Brain pericyte (primary cell): ENCODE data around the gene RPS18.

Source experiments
- DNase-seq: peaks from one replicate; pipeline ENCODE4 v3.0.0-alpha.2; 2012; ENCODE audit warnings: low read depth, low spot score

Gene RPS18

DNA sequence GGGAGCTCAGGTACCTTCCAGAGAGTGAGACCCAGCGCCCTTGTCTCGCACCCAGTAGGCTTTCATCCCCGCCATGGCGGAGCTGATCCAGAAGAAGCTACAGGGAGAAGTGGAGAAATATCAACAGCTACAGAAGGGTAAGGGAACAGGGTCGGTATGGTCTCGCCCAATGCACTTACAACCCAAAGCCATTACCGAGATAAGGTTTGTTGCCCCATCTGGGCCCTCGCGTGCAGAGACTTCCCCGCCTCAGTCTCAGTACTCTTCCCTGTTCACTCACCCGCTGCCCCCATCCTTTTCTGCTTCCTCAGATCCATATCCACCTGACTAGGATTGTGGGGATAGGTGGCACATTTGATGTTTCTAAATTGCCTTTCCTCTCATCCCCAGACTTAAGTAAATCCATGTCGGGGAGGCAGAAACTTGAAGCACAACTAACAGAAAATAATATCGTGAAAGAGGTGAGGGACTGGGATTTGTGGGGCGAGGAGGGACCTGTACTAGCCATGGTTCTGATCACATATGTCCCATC, 18.0 kb downstream of the RPS18 start:
- no peak for DNase-seq

DNA sequence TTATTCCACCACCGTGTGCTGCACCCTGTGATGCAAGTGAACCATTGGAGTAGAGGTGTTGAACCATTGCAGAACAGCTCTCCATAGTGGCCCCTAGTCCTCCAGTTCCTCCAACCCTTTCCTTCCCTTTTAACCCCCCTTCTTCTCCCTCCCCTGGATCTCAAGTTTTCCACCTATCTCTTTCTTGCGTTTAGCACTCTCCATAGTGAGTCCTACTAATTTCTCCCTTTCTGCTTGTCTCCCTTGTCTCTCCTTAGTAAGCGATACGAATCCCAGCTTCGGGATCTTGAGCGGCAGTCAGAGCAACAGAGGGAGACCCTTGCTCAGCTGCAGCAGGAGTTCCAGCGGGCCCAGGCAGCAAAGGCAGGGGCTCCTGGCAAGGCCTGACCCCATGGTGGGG, 18.6 kb downstream of the RPS18 start:
- DNase-seq = no peak

DNA sequence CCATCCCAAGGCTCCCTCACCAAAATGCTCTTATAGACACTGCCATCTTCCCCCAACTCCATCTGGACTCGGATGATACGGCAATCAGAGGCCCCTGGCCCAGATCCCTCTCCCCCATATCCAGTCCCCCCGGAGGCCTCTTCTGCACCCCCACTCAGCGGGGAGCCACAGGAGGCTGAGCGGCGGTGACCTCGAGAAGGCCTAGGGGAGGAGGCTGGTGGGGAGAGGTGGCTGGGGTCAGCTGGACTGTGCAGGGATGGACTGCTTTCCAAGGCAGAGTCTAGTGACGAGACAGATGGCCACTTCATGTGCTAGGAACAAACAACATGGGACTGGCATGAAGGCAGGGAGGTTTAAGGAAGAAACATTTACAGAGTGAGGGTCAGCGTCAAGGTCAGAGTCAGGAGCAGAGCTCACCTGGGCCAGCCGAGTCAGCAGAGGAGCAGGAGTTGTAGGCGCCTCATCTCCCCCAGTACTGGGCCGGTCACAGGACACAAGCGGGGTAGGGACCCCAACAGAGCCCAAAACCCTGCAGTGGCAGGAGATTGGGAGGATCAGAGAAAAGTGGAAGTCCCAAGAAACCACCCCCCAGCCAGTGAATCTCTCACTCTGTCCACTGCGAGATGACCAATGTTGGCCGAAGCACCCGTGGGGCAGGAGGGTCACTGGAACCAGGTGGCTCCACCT, 21.3 kb downstream of the RPS18 start:
- no peak for DNase-seq

DNA sequence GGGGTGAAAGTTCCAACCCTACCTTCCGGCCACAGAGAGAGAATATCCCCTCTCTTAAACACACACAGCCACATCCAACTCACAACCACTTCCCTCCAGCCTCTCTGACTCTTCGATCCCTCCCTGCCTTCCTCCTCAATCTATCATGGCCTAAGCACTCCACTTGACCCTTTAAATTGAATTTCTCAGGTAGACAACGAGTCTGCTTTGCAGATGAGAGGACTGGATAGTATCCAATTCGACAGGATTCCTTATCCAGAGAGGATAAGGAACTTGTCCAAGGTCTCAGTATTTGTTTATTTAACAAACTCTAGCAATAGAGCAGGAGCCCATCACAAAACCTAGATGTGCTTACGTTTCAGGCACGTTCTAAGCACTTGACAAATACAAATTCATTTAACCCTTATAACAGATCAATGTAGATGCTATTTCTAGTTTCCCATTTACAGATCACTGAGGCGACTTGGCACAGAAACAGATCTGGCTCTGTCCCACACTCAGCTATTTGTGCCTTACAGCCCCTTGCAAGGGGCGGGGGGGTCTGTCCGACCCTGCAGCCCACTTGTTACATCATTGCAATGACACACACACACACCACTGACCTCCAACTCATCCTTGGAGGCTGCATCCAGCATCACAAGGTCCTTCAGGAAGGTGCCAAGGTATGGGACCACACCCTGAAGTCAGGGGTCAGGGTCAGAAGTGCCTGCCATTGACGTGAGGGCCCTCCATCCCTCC, 22.4 kb downstream of the RPS18 start:
- DNase-seq = no peak

DNA sequence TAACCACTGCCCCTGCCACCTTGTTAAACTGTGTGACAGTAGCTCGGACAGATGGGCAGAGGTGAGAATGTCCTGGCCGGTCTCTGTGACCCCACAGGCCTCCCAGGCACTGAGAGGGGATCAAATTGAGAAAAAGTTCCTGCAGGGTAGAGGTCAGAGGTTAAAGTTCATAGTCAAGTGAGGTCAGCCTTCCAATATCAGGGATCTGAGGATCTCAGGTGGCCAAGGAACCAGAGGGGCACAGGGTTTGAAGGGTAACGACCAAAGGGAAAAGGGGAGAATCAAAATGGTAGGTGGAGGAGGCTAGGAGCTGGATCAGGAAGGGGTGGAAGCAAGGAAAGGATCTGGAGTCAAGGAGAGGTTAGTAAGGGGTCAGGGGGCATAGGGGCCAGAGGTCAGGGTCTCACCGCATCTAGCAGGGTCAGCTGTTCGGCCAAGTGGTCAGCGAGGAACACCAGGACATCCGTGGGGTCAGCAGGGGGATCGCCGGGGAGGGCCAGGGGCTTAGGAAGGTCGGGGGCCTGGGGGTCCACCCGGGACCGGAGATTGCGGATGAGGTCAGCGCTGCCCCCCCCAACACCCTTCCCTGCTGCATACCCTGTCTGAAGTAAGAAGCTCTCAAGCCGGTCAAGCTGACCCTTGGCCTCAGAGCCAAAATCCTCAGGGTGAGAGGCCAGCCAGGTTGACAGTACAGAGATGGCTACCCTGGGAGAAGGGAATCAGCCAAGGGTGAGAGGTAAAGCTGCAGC, 23.9 kb downstream of the RPS18 start:
- DNase-seq = no peak

DNA sequence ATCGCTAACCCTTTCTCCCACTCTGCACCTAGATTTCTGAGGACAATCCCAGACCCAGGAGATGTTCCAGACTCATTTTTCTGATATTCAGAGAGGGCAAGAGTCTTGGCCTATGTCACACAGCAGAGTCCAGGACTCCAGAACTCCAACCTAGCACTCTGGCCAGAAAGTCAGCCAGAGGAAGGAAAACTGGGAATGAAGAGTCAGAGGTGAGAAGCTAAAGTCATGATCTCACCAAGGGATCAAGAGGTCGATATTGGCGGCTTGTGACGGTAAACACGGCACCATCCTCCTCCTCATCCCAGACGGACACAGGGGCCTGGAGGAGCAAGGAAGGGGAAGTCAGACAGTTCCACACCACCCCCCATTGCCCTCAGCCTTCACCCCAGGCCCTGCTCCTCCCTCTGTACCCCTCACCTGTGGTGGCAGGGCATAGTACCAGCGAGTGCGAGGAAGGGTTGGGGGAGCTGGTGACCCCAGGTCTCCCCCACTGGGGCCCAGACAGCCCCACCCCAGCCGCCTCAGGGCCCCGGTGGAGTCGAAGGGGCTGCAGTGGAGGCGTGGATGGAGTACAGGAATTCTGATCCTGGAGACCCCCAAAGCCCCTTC, 25.0 kb downstream of the RPS18 start:
- DNase-seq = no peak

DNA sequence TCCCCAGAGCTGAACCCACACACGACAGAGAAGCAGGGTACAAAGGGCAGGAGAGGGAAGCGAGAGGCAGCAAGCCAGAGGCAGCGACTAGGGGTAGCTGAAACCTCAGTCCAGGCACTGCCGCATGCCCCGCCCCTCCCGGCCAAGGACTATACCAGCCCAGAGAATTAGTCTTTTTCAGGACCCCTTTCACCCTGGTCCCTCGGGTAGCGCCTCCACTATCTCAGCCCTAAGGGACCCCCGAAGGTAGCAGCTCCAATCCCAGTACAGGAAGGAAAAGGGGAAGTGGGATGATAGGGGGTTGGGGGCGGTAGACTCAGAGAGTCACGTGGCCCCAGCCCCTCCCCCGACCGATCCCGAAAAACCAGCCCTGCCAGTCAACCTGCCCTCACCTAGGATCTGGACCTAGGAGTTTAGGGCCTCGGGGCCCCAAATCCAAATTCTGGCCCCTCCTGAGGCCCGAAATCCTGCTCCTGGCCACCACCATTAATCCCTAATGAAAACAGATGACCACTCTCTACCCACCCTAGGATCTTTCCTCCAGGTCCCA, 25.6 kb downstream of the RPS18 start:
- DNase-seq = no peak

DNA sequence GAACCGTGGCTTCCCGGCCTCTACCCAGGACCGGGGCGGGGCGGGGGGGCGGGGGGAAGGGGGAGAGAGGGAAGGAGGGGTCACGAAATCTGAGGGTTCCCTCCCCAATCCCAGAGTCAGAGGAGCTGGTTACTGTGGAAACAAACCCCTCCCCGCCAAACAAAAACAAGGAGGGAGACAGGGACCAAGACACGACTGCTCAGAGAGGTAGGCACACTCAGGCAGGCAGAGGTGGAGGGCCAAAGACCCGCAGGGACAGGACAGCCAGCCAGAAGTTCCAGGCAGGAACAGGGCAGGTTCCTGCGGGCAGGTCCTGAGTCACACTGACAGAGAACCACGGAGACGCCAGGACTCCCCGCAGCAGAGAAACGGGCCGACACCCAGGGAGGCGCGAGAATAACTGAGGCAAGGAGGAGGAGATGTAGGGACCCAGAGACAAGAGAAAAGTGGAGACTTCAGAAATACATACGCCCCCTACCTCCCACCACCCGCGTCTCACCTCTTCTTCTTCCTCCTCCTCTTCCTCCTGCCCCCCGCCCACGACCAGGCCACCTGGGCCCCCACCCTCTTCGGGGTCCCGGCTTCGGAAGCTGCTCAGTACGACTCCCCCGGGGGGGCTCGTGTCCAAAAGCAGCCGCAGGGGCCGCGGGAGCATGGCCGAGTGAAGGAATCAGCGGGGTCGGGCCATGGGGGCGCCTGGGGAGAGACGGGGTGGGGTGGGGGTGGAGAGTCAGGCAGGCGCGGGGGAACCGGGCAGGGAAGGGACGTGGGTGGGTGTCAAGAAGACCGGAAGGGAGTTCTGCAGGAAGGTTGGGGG, 26.3 kb downstream of the RPS18 start:
- DNase-seq = no peak

DNA sequence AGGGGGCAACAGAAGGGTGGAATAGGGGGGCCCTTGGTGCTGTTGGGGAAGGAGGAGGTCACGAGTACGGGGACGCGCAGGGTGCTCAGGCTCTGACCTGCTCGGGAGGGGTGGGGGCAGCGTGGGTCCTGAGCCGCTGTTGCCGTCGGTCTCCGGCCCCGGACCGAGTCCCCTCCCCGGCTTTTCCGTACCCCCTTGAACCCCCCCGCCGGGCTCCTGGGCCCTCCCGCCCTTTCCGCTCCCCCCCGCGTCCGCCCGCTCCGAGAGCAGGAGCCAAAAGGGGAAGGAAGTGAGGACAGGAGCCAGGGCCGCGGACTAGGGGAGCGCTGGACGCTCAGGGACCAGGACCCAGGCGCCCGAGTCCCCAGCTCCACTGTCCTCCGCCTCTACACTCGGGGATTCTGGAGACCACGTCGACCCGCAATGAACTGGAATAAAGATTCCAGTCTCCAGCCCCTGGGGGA, 26.9 kb downstream of the RPS18 start, which contains the start of gene RGL2:
Gene RGL2, minus strand, starts transcription at position 170 of the 464 bp plus-strand sequence. CDS start 332 bp downstream, outside the sequence.
- DNase-seq = no peak

DNA sequence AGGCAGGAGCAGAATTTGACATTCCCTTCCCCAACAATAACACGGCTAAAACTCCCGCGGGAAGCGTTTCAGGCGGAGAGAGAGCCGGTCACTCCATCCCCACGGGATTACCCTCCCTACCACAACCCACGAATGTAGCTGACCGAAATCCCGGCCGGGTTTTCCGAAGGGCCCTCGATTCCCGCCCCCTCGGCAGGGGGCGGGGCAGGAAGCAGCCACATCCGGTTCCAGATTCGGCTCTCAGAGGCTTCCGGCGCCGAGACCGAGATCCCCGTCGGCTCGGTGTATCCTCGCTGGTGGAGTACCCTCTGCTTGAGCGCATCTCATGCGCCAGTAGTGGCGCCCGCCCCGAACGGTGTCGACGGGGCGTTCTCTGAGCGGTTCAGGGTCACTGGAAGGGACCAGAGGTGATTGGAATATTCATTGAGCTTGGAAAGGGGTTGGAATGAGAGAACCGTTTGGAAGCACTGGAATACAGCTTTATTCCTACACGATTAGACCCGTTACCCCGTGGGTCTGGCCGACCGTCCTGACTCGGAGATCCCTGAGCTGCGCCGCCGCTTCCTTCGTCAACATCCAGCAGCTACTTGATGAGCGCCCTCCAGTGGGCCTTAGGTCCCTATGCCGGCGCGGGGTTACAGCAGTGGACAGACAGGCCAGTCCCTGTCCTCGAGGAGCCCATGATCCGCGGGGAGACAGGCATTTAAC, 27.5 kb downstream of the RPS18 start:
- no peak for DNase-seq

DNA sequence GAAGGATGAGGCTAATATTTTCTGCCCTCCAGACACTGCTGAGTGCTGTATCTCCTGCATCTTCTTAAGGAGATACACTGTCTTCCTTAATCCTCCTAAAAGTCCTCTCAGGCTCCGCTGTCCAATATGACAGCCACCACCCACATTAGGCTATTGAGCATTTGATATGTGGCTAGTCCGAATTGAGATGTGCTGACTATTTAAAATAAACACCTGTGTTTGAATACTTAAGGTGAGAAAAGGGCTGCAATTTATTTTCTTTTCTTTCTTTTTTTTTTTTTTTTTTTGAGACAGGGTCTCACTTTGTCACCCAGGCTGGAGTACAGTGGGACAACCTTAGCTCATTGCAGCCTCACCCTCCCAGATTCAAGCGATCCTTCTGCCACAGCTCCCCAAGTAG, 30.0 kb downstream of the RPS18 start:
- DNase-seq = no peak

DNA sequence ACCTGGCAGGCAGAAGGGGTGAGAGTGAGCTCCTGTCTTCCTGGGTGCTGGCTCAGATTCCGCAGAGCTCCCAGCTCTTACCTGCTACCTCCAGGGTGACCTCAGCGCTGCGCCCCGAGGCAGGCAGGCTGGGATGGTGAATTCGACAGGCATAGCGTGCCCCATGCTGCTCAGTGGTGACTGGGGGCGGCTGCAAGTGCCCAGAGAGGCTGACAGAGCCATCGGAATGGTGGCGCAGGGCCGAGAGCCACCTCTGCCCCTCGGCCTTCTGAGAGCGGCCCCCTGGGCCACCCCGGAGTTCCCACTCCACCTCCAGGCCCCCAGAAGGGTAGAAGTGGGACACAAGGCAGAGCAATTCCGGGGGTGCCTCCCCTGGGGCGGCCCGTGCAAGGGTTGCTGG, 32.3 kb downstream of the RPS18 start:
- no peak for DNase-seq

DNA sequence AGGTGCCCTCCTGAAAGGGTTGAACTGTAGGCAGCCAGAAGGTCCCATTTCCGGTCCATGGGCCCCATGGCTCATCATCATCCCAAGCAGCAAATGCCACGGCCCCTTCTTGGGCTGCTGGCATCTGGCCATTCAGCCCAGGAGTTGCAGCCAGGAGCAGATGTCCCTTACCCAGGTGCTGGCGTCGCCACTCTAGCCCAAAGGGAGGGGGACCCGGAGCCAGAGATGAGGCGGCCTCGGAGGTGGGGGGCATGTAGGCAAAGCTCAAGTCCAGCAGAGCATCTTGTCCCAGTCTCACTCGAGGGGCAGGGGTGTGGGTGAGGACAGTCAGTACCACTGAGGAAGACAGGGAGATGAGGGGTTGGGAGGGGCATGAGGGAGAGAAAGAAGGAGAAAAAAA, 33.2 kb downstream of the RPS18 start:
- no peak for DNase-seq

DNA sequence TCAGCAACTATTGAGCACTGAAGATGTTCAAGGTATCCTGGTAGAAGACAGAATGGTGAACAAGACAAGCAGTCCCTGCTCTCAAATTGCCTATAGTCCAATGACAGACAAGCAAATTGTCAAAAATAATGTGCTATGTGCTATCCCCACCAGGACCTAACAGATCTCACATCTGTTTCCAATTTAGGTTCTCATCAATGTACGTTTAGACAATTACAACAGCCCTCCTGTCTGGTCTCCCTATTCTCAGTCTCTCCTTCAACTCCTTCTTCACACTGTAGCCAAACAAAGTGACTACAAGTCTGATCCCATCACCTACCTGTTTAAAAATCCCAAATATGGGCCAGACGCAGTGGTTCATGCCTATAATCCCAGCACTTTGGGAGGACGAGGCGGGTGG, 34.5 kb downstream of the RPS18 start:
- no peak for DNase-seq

DNA sequence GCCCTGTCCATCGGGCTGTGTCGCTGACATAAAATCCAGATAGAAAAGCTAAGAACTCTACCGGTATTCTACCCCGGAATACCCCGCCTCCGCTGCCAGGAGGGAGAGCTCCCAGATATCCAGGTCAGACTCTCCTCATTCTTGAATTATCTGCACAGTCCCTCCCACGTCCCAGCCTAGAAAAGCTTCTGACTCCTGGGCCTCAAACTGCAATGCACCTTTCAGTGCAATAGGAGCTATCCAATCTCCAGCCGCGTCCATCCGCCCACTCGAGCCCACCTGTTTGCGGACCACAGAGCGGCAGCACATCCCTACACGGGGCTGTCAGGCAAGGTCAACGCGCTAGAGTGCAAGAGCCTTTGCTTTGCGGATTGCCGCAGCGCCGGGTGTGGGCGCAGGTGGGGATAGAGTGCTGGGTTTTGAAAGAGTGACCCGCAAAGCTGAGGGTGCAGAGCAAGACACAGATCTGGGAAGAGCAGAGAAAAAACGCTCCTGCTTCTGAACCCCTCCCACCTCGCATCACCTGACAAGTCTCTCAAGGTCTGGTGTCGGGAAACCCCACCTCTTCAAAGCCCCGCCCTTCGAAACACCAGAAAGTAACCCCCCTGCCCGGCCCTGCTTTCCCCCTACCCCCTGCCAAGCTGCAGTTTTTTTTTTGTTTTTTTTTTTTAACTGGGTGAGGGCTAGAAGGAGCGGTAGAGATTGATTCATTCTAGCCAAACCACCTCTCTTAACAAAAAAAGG, 40.7 kb downstream of the RPS18 start:
- DNase-seq = no peak

DNA sequence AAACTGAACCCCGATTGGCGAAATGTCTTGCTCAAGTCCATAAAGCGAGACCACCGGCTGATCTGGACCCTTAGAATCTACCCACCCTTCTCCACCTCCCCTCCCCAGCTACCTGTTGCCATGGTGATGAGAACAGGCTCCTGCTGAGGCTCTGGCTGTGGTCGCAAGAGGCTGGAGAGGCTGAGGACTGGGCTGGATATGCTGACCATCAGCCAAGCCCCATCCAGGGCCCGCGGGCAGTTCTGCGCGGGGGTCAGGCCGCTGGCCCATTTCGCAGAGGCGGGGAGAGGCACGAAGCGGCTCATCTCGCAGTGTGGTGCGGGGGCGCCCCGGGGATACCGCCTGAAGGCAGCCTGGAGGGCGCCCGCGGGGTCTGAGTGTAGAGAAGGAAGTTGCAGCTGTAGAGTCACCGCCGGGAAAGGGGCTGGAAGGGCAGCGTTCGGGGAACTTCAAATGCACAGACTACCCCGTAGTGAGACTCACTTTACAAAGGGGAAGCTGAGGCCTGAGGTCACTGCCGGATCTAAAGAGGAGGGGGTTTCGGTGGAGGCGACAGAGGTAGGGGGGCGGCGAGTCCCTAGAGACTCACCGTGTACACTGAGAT, 41.3 kb downstream of the RPS18 start:
- DNase-seq = no peak

DNA sequence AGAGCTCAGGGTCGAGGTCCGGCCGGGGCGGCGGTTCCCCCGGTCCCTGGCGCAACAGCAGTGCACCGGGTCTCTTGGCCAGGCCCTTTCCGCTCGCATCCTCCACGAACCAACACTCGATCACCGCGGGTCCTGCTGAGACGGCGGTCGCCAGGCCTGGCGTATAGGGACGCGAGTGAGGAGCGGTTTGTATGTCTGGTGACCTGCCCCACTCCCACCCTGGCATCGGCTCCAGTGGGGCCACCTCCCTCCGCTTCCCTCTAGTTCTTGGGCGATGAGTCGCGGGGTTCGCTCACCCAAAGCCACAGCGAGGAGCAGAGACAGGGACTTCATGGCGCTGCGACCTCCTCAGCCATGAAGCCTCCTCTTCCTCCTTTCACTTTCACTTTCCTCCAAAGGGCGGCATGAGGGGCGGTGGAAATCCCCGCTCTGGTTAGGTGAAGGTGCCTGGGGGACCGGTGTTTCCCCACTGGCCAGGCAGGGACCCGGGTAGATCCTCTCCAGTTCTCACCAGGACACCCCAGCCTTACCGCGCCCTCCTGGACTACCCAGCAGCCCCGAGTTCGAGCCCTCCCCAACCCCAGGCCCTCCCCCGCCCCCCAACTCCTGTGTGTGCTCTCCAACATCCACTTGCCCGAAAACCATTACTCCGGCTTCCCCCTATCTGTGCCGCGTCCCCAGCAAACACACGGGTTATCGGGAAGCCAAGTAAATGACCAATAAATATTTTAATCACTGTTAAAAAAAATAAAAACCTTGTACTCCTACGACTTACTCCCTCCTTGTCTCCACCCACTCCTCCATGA, 42.0 kb downstream of the RPS18 start, which contains the start of gene TAPBP:
Gene TAPBP, minus strand, starts transcription at position 370 of the 806 bp plus-strand sequence. Its CDS starts 37 bp downstream, at position 333.
- no peak for DNase-seq

DNA sequence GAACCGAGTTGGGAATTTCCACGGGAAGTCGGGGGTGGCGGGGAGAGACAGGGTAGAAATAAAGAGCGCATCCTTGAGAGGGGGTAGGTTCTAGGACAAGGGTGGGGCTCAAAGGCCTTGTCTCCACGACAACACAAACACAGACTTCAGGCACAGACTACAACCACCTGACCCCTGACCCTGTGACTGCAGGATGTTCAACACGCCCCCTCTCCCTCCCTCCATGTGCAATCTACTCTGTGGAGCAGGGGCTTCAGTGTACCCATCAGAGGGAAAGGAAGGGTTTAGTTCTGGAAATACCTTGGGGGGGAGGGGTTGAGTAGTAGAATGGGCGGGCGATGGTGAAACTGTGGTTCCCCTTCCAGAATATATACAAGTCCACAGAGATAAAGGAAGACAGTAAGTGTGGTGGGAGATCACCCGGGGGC, 42.7 kb downstream of the RPS18 start:
- DNase-seq = no peak
